Adrenal gland (tissue), 5 donors: ENCODE results near the gene BEND7.

ENCODE experiments used
- POLR2A ChIP-seq, 2 donors: fragments of 450-650 bp; IDR thresholded peaks; one replicate each; pipeline ENCODE4 v1.6.1; 2017; ENCODE audit warnings: antibody characterized with exemption in 2 of 2, mild to moderate bottlenecking in 2 of 2, moderate library complexity in 1 of 2
- TF ChIP-seq, protein P1 (sequence below), 6 experiments: fragments of 450-650 bp in 4 of 6; fragments of 200-600 bp in 2 of 6; sonication (generic) in 1 of 6; IDR thresholded peaks; 1 replicate in 5 of 6; 2 replicates in 1 of 6; pipeline versions ENCODE4 v1.5.1 to v1.8.0; 2016 to 2021; ENCODE audit warnings: antibody characterized with exemption in 6 of 6, mild to moderate bottlenecking in 2 of 6, moderate library complexity in 1 of 6
- donor health status: DM: no; HTN: no; CAD: no.

DNA sequence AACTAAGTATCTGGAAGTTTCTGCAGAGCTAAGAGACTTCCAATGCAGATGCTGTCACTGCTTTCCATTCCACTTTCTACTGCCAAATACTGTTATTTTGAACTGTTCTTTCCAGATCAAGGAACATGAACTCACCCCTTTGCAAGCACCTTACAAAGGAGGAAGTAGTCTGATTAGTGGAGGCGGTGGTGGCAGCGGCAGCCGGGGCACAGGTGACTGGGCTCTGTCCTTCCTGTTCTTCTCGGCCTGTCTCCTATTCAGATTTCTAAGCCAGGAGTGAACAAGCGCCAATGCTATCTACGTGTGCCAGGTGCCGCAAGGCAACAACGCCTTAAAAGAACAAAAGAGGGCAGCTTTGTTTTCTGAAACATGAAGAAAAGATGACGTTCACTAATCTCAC, 44.9 kb downstream of the BEND7 start:
- TF ChIP-seq, protein P1, sequence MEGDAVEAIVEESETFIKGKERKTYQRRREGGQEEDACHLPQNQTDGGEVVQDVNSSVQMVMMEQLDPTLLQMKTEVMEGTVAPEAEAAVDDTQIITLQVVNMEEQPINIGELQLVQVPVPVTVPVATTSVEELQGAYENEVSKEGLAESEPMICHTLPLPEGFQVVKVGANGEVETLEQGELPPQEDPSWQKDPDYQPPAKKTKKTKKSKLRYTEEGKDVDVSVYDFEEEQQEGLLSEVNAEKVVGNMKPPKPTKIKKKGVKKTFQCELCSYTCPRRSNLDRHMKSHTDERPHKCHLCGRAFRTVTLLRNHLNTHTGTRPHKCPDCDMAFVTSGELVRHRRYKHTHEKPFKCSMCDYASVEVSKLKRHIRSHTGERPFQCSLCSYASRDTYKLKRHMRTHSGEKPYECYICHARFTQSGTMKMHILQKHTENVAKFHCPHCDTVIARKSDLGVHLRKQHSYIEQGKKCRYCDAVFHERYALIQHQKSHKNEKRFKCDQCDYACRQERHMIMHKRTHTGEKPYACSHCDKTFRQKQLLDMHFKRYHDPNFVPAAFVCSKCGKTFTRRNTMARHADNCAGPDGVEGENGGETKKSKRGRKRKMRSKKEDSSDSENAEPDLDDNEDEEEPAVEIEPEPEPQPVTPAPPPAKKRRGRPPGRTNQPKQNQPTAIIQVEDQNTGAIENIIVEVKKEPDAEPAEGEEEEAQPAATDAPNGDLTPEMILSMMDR (IDR thresholded peaks at IDR 0.05) = no peak
- TF ChIP-seq POLR2A (IDR thresholded peaks at IDR 0.05) = no peak
